GM12878 (cell line): Measurements from ENCODE around the gene PADI3. TPM values are rescaled to one million over a fixed set of nuclear protein-coding genes. Genes with fewer than 3 reads are reported as not detected.

ENCODE experiments used
- ATAC-seq: fragments of 200-7000 bp; cut with Tn5 transposase; 3 replicates; pipeline ENCODE4 v1.9.1; 2020; ENCODE audit warnings: mild to moderate bottlenecking, moderate library complexity
- BruUV-seq: library from RNA; stranded (reverse); fragments of 400-500 nt; replicated peaks from 2 replicates; lab custom pipeline; 2021; lab: Mats Ljungman, UMichigan
- CTCF ChIA-PET: fragments of 300-600 bp; sonication (Branson Sonifier 250); formaldehyde crosslinking; extraction: SDS; loops from one replicate; lab custom pipeline; 2021; ENCODE audit warnings: inconsistent platforms; lab: Yijun Ruan, JAX
- POLR2A ChIA-PET: fragments of 350-600 bp; formaldehyde crosslinking; extraction: SDS; loops from one replicate; lab custom pipeline; 2021; ENCODE audit warnings: inconsistent platforms; lab: Charles Lee
- RAD21 ChIA-PET: fragments of 300-600 bp; sonication (Branson Sonifier 250); formaldehyde crosslinking; loops from one replicate; lab custom pipeline; 2023; ENCODE audit warnings: antibody characterized with exemption; ENCODE audit not compliant: unreplicated experiment; lab: Charles Lee
- SMC1A ChIA-PET: fragments of 300-600 bp; sonication (Branson Sonifier 250); formaldehyde crosslinking; loops from one replicate; lab custom pipeline; 2023; ENCODE audit not compliant: unreplicated experiment, uncharacterized antibody; lab: Charles Lee
- DNase-seq: peaks from one replicate; pipeline ENCODE4 v3.0.0-alpha.2; 2011; ENCODE audit warnings: low read depth, low spot score
- FAIRE-seq: peaks from 3 replicates; lab custom pipeline; 2011; peaks lifted over from hg19 to GRCh38; lab: Jason Lieb, UNC
- H2AFZ ChIP-seq: 2 replicates; pipeline ENCODE4 v1.6.0; 2011; ENCODE audit warnings: low read depth, low read length, control low read depth; ENCODE audit not compliant: control insufficient read depth
- H3K27ac ChIP-seq: 2 replicates; pipeline ENCODE4 v1.5.1; 2011; ENCODE audit warnings: control low read depth; ENCODE audit not compliant: control insufficient read depth, insufficient read depth
- H3K27me3 ChIP-seq, 2 experiments: replicated peaks in 1 of 2; 2 replicates each; pipeline versions ENCODE4 v1.6.0 to v1.6.1; 2011; ENCODE audit warnings: low read length in 1 of 2; ENCODE audit not compliant: control insufficient read depth in 2 of 2, insufficient read depth in 2 of 2
- H3K36me3 ChIP-seq, 2 experiments: 2 replicates each; pipeline ENCODE4 v1.5.1; 2011; ENCODE audit warnings: low read length in 1 of 2; ENCODE audit not compliant: control insufficient read depth in 2 of 2, insufficient read depth in 2 of 2
- H3K4me1 ChIP-seq: 2 replicates; pipeline ENCODE4 v1.6.1; 2011; ENCODE audit warnings: mild to moderate bottlenecking, low read length, moderate library complexity, mixed read lengths; ENCODE audit not compliant: control insufficient read depth, insufficient read depth
- H3K4me2 ChIP-seq: 2 replicates; pipeline ENCODE4 v1.6.0; 2011; ENCODE audit warnings: control low read depth; ENCODE audit not compliant: control insufficient read depth, insufficient read depth
- H3K4me3 ChIP-seq: fragments of 200-600 bp; sonication (generic); 2 replicates; pipeline ENCODE4 v1.5.1; 2016
- H3K79me2 ChIP-seq: 2 replicates; pipeline ENCODE4 v1.6.0; 2011; ENCODE audit warnings: low read length; ENCODE audit not compliant: control insufficient read depth, insufficient read depth
- H3K9ac ChIP-seq: 2 replicates; pipeline ENCODE4 v1.8.0; 2011; ENCODE audit warnings: low read length, control low read depth, mixed read lengths; ENCODE audit not compliant: control insufficient read depth, insufficient read depth
- H3K9me3 ChIP-seq: replicated peaks from 3 replicates; pipeline ENCODE4 v1.5.1; 2011; ENCODE audit warnings: mild to moderate bottlenecking, low read length; ENCODE audit not compliant: control insufficient read depth, insufficient read depth
- H4K20me1 ChIP-seq: 2 replicates; pipeline ENCODE4 v1.6.0; 2011; ENCODE audit not compliant: control insufficient read depth, insufficient read depth
- BHLHE40 ChIP-seq, 2 experiments: fragments of 450-650 bp in 1 of 2; IDR thresholded peaks; 2 replicates each; pipeline ENCODE4 v1.6.1; 2011 to 2017; ENCODE audit warnings: low read depth in 2 of 2, borderline replicate concordance in 1 of 2, improper control_type of control experiment in 1 of 2, low read length in 1 of 2, mild to moderate bottlenecking in 1 of 2
- E4F1 ChIP-seq: fragments of 450-650 bp; IDR thresholded peaks from 2 replicates; pipeline ENCODE4 v1.6.1; 2018; ENCODE audit warnings: borderline replicate concordance, mild to moderate bottlenecking; ENCODE audit not compliant: partially characterized antibody
- ETV6 ChIP-seq, 2 experiments: fragments of 450-650 bp in 1 of 2; IDR thresholded peaks in 1 of 2; conservative IDR thresholded peaks in 1 of 2; 2 replicates each; pipeline ENCODE4 v1.6.1; 2014; ENCODE audit warnings: antibody characterized with exemption in 1 of 2, borderline replicate concordance in 1 of 2, low read depth in 1 of 2, mild to moderate bottlenecking in 1 of 2, moderate library complexity in 1 of 2
- IKZF2 ChIP-seq, 2 experiments: fragments of 450-650 bp; IDR thresholded peaks; 2 replicates each; pipeline ENCODE4 v1.6.1; 2017; ENCODE audit warnings: mild to moderate bottlenecking in 2 of 2, moderate library complexity in 2 of 2
- KAT2A ChIP-seq: conservative IDR thresholded peaks from 2 replicates; pipeline ENCODE4 v1.6.1; 2011; ENCODE audit warnings: low read depth, low read length; ENCODE audit not compliant: control insufficient read depth
- POLR2A ChIP-seq: IDR thresholded peaks from 2 replicates; pipeline ENCODE4 v1.6.1; 2011; ENCODE audit warnings: low read depth, mild to moderate bottlenecking, low read length
- RAD51 ChIP-seq: fragments of 450-650 bp; IDR thresholded peaks from 2 replicates; pipeline ENCODE4 v1.6.1; 2016; ENCODE audit warnings: moderate library complexity, mild to moderate bottlenecking, inconsistent platforms
- RB1 ChIP-seq: fragments of 450-650 bp; formaldehyde crosslinking; IDR thresholded peaks from 2 replicates; pipeline ENCODE4 v1.6.1; 2017; ENCODE audit warnings: mild to moderate bottlenecking, borderline replicate concordance
- RCOR1 ChIP-seq: conservative IDR thresholded peaks from 2 replicates; pipeline ENCODE4 v1.6.1; 2012; ENCODE audit warnings: low read depth, low read length, improper control_type of control experiment
- ZBTB40 ChIP-seq: fragments of 450-650 bp; IDR thresholded peaks from 2 replicates; pipeline ENCODE4 v1.6.1; 2016; ENCODE audit warnings: mild to moderate bottlenecking, moderate library complexity, borderline replicate concordance
- ZNF592 ChIP-seq: fragments of 450-650 bp; IDR thresholded peaks from 2 replicates; pipeline ENCODE4 v1.6.1; 2017; ENCODE audit warnings: mild to moderate bottlenecking, moderate library complexity
- WGBS: methylation state at CpG from one replicate; pipeline ENCODE4 v1.1.6; 2016; ENCODE audit warnings: low lambda C conversion rate; ENCODE audit not compliant: insufficient replicate concordance, insufficient coverage; ENCODE audit errors: missing lambda C conversion rate; 5-methylcytosine and 5-hydroxymethylcytosine counted together
- in situ Hi-C: fragments of 300-500 bp; cut with MboI; formaldehyde crosslinking; loops from 9 replicates; pipeline ENCODE4 v1.14.3; 2018; ENCODE audit warnings: mixed read lengths
- intact Hi-C: fragments of 100-400 bp; cut with micrococcal nuclease; formaldehyde crosslinking; loops from one replicate; pipeline ENCODE4 v1.14.2; 2022; ENCODE audit not compliant: unreplicated experiment
- polyA plus RNA-seq, 11 experiments: library from polyadenylated mRNA; depleted of rRNA in 4 of 11; unstranded in 6 of 11; stranded (reverse) in 5 of 11; fragments of >200 nt; fragmentation: Nextera tagmentation in 4 of 11; fragmentation: Illumina TruSeq in 1 of 11; extraction: Ambion mirVana in 4 of 11; extraction: Trizol in 1 of 11; gene quantifications; 1 replicate in 1 of 11; 2 replicates in 10 of 11; pipeline versions ENCODE4 v1.2.1 to v1.2.3, GENCODE V29; 2011 to 2016; ENCODE audit warnings: inconsistent platforms in 2 of 11, missing spikeins in 2 of 11, low read depth in 1 of 11
- total RNA-seq, 4 experiments: library from RNA; depleted of rRNA in 3 of 4; stranded (reverse); fragments of >200 nt in 3 of 4; fragmentation: Illumina TruSeq in 1 of 4; extraction: Trizol in 1 of 4; gene quantifications; 2 replicates each; pipeline versions ENCODE4 v1.2.1 to v1.2.3, GENCODE V29; 2013 to 2021

Gene PADI3
- total and polyA plus RNA-seq, 10 of the 15 experiments (the other 5 are each of a cell fraction or from before 2014, with no cell fraction given) = 0.01 TPM; not detected in 9

GRCh38 chr1:17258758-17259130 lies 9.8 kb downstream of the PADI3 start:
- H3K27me3 ChIP-seq = no peaks in the 10 kb centered on the region
- no peak for ATAC-seq
- ChIA-PET CTCF (interaction anchor here (1.8 kb wide), 1 partner anchor 133 kb away, joined by 6 read pairs; no protein-coding TSS in a partner anchor), RAD21 (no interaction called here), POLR2A (interaction anchor here (0.6 kb wide), 1 partner anchor 10 kb away, joined by 3 read pairs; the partner anchor contains the start of gene PADI3), SMC1A (interaction anchor here (0.8 kb wide), 1 partner anchor 14 kb away, joined by 3 read pairs; no protein-coding TSS in a partner anchor)
- intact Hi-C loops (no loop called here), in situ Hi-C loops (no loop called here)
- no peak for DNase-seq
- no peak overlapping the region for H3K4me3 ChIP-seq
- BruUV-seq = no TSS peak
- no peak overlapping the region for H2AFZ ChIP-seq
- no peaks in the 10 kb centered on the region for H3K4me1 ChIP-seq
- H3K27ac ChIP-seq = no peak overlapping the region
- no peaks in the 10 kb centered on the region for H3K79me2 ChIP-seq
- WGBS = 24% methylated on average over 6 of the region's 6 CpGs
- no peak overlapping the region for H3K4me2 ChIP-seq
- H3K9ac ChIP-seq = no peak overlapping the region
- H3K36me3 ChIP-seq = no peaks in the 10 kb centered on the region
- H3K9me3 ChIP-seq = no peaks in the 10 kb centered on the region
- H4K20me1 ChIP-seq = no peaks in the 10 kb centered on the region
- no peak for FAIRE-seq
- no peak for TF ChIP-seq E4F1
- TF ChIP-seq ZNF592 = no peak
- no peak for TF ChIP-seq BHLHE40 (IDR thresholded peaks at IDR 0.05; ENCODE audit: borderline replicate concordance in 1 of 2, low read depth in 2 of 2, low read length in 1 of 2)
- TF ChIP-seq RB1 = no peak
- TF ChIP-seq ZBTB40 = no peak
- TF ChIP-seq POLR2A = no peak
- TF ChIP-seq ETV6 (conservative IDR thresholded peaks at IDR 0.05 in 1 of 2, IDR thresholded peaks at IDR 0.05 in 1 of 2; ENCODE audit: borderline replicate concordance in 1 of 2, low read depth in 1 of 2) = no peak
- no peak for TF ChIP-seq KAT2A
- no peak for TF ChIP-seq IKZF2 (IDR thresholded peaks at IDR 0.05)
- no peak for TF ChIP-seq RAD51
- no peak for TF ChIP-seq RCOR1
